Upper lobe of right lung (tissue), 1 donor: ENCODE data around the gene FOXK1. TPM values are rescaled to one million over a fixed set of nuclear protein-coding genes. Genes with fewer than 3 reads are reported as not detected.
"Not testable (repeated sequence)": the region's sequence is repeated elsewhere in the genome, so short reads cannot be mapped to it uniquely, and the experiment has no call there.

Experiments
- ATAC-seq: fragments of 200-7000 bp; cut with Tn5 transposase; one replicate; pipeline ENCODE4 v1.9.1; 2020; ENCODE audit warnings: mild to moderate bottlenecking, moderate library complexity
- DNase-seq: peaks from one replicate; pipeline ENCODE4 v3.0.0-alpha.2; 2020
- H3K27ac ChIP-seq: fragments of 200-600 bp; one replicate; pipeline ENCODE4 v1.8.0; 2022
- H3K27me3 ChIP-seq: fragments of 200-600 bp; one replicate; pipeline ENCODE4 v1.8.0; 2022; ENCODE audit warnings: mild to moderate bottlenecking
- H3K36me3 ChIP-seq: fragments of 200-600 bp; one replicate; pipeline ENCODE4 v1.8.0; 2022
- H3K4me1 ChIP-seq: fragments of 200-600 bp; one replicate; pipeline ENCODE4 v1.8.0; 2022
- H3K4me3 ChIP-seq: fragments of 200-600 bp; one replicate; pipeline ENCODE4 v1.8.0; 2022; ENCODE audit warnings: mild to moderate bottlenecking
- H3K9me3 ChIP-seq: fragments of 200-600 bp; one replicate; pipeline ENCODE4 v1.8.0; 2022
- CTCF ChIP-seq: fragments of 200-600 bp; IDR thresholded peaks from one replicate; pipeline ENCODE4 v1.8.0; 2022; ENCODE audit warnings: antibody characterized with exemption
- intact Hi-C: fragments of 100-400 bp; cut with DNase I; formaldehyde crosslinking; loops from one replicate; pipeline ENCODE4 v1.11.0; 2022
- total RNA-seq: library from RNA; stranded (reverse); fragmentation: NEBNext Ultra II Directional; extraction: Animal tissue kit (Norgen Biotek cat#: 25700); gene quantifications from one replicate; pipeline ENCODE4 v1.2.1, GENCODE V29; 2021
- donor health status: DM: no; HTN: yes; CAD: no; lungs with severe emphysema.

FOXK1 gene
- total RNA-seq, 1 donor from 2014 or later, result 33.3 TPM

- H3K27ac ChIP-seq, result no peak overlapping the region
- no peak overlapping the region for H3K4me3 ChIP-seq
- peaks cover 41% of the 10 kb centered on the region for H3K4me1 ChIP-seq
Measured at GRCh38 chr7:4690953-4691856, 9.1 kb downstream of the FOXK1 start.

GRCh38 chr7:4692055-4692454, 10.0 kb downstream of the FOXK1 start:
- Histone ChIP-seq H3K4me3 (no peak overlapping the region), H3K27me3 (no peaks in the 10 kb centered on the region), H3K4me1 (peaks cover 41% of the 10 kb centered on the region), H3K27ac (no peak overlapping the region), H3K36me3 (no peaks in the 10 kb centered on the region), H3K9me3 (no peaks in the 10 kb centered on the region)
- intact Hi-C loops, result no loop called here
- no peak for TF ChIP-seq CTCF
- no peak for ATAC-seq
- DNase-seq, result no peak

More at GRCh38 chr7:4690953-4691856, 9.1 kb downstream of the FOXK1 start:
- no peak for ATAC-seq
- intact Hi-C loops, result no loop called here
- no peaks in the 10 kb centered on the region for H3K27me3 ChIP-seq
- no peak for DNase-seq
- no peaks in the 10 kb centered on the region for H3K9me3 ChIP-seq
- no peak for TF ChIP-seq CTCF
- H3K36me3 ChIP-seq, result no peaks in the 10 kb centered on the region

GRCh38 chr7:4692622-4693021, 10.5 kb downstream of the FOXK1 start:
- H3K27ac ChIP-seq, ATAC-seq, H3K27me3 ChIP-seq, intact Hi-C loops, DNase-seq, H3K9me3 ChIP-seq, H3K4me3 ChIP-seq, H3K36me3 ChIP-seq: not testable (repeated sequence)
- H3K4me1 ChIP-seq, result peaks cover 40% of the 10 kb centered on the region

- Histone ChIP-seq H3K4me3 (no peak overlapping the region), H3K27ac (no peak overlapping the region)
- no peak for TF ChIP-seq CTCF
Measured at GRCh38 chr7:4693152-4693551, 11.1 kb downstream of the FOXK1 start.

GRCh38 chr7:4693749-4694148, 11.7 kb downstream of the FOXK1 start:
- TF ChIP-seq CTCF, result no peak
- H3K9me3 ChIP-seq, result no peaks in the 10 kb centered on the region
- no peak overlapping the region for H3K27ac ChIP-seq
- ATAC-seq, result no peak
- no peak overlapping the region for H3K4me3 ChIP-seq
- no peaks in the 10 kb centered on the region for H3K27me3 ChIP-seq
- DNase-seq, result no peak
- H3K36me3 ChIP-seq, result no peaks in the 10 kb centered on the region
- intact Hi-C loops, result no loop called here
- H3K4me1 ChIP-seq, result peaks cover 37% of the 10 kb centered on the region

More at GRCh38 chr7:4693152-4693551, 11.1 kb downstream of the FOXK1 start:
- DNase-seq, result no peak
- Histone ChIP-seq H3K9me3 (no peaks in the 10 kb centered on the region), H3K4me1 (peaks cover 37% of the 10 kb centered on the region), H3K27me3 (no peaks in the 10 kb centered on the region), H3K36me3 (no peaks in the 10 kb centered on the region)
- no peak for ATAC-seq
- intact Hi-C loops, result no loop called here

GRCh38 chr7:4694305-4694704, 12.2 kb downstream of the FOXK1 start:
- H3K9me3 ChIP-seq, result no peaks in the 10 kb centered on the region
- H3K27me3 ChIP-seq, result no peaks in the 10 kb centered on the region
- peaks cover 33% of the 10 kb centered on the region for H3K4me1 ChIP-seq
- DNase-seq (no peak), ATAC-seq (no peak)
- H3K36me3 ChIP-seq, result no peaks in the 10 kb centered on the region
- peak overlapping the region; percentile 24 for H3K27ac ChIP-seq
- intact Hi-C loops, result no loop called here
- no peak overlapping the region for H3K4me3 ChIP-seq
- no peak for TF ChIP-seq CTCF
